ENCODE results near the gene ABHD2.

The ABHD2 gene

GRCh38 chr15:89175617-89176191 lies 87.4 kb downstream of the ABHD2 start:
- TF ChIP-seq REST (IDR thresholded peaks at IDR 0.05; ENCODE audit: insufficient read depth in 1 of 2, low read depth in 2 of 2, low read length in 2 of 2), result no peak
- TF ChIP-seq POLR2AphosphoS5 (IDR thresholded peaks at IDR 0.05; ENCODE audit: low read depth, low read length), result no peak
- TF ChIP-seq FOXP2 (optimal IDR thresholded peaks at IDR 0.05; ENCODE audit: borderline replicate concordance, extremely low read depth, extremely low read length, insufficient read depth), result no peak
- TF ChIP-seq SIN3A (IDR thresholded peaks at IDR 0.05; ENCODE audit: borderline replicate concordance, insufficient read depth, low read length), result no peak
- no peak for TF ChIP-seq TAF1 (IDR thresholded peaks at IDR 0.05; ENCODE audit: borderline replicate concordance, insufficient read depth, low read length)

GRCh38 chr15:89177116-89177515 lies 88.9 kb downstream of the ABHD2 start:
- TF ChIP-seq SIN3A (IDR thresholded peaks at IDR 0.05; ENCODE audit: borderline replicate concordance, insufficient read depth, low read length) (no peak), POLR2AphosphoS5 (IDR thresholded peaks at IDR 0.05; ENCODE audit: low read depth, low read length) (no peak), REST (IDR thresholded peaks at IDR 0.05; ENCODE audit: insufficient read depth in 1 of 2, low read depth in 2 of 2, low read length in 2 of 2) (no peak), TAF1 (IDR thresholded peaks at IDR 0.05; ENCODE audit: borderline replicate concordance, insufficient read depth, low read length) (no peak), FOXP2 (optimal IDR thresholded peaks at IDR 0.05; ENCODE audit: borderline replicate concordance, extremely low read depth, extremely low read length, insufficient read depth) (no peak)

DNA sequence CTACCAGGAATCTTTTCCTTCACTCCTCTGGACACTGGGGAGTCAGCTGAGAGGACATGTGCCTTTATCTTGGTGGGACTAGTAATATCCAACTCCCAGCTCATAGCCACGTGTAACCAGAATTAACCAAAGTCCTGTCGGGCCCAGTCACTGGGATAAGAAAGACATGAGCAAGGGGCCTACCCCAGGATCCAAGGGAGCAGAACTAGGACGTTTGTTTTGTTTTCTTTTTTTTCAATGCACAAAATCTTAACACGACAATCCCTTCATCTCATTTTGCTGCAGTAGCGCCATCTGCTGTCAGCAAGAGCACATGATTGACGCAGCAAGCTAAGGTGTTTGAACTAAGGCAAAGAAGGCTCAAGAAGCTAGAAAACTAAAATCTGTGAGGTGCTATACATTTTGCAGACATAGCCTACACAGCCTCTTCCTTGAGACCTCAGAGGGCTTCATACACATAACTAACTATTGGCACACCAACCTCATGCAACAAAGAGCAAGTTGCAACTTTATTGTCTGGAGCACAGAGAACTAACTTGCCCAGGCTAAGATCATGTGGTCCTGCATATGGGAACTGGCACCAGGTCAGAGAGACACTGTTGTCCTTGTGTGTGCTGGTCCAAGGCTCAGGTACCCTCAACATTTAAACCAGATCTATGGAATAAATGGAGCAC lies 89.5 kb downstream of the ABHD2 start:
- TF ChIP-seq TAF1 (IDR thresholded peaks at IDR 0.05; ENCODE audit: borderline replicate concordance, insufficient read depth, low read length) (no peak), FOXP2 (optimal IDR thresholded peaks at IDR 0.05; ENCODE audit: borderline replicate concordance, extremely low read depth, extremely low read length, insufficient read depth) (no peak), SIN3A (IDR thresholded peaks at IDR 0.05; ENCODE audit: borderline replicate concordance, insufficient read depth, low read length) (no peak), REST (IDR thresholded peaks at IDR 0.05; ENCODE audit: insufficient read depth in 1 of 2, low read depth in 2 of 2, low read length in 2 of 2) (no peak), POLR2AphosphoS5 (IDR thresholded peaks at IDR 0.05; ENCODE audit: low read depth, low read length) (no peak)

DNA sequence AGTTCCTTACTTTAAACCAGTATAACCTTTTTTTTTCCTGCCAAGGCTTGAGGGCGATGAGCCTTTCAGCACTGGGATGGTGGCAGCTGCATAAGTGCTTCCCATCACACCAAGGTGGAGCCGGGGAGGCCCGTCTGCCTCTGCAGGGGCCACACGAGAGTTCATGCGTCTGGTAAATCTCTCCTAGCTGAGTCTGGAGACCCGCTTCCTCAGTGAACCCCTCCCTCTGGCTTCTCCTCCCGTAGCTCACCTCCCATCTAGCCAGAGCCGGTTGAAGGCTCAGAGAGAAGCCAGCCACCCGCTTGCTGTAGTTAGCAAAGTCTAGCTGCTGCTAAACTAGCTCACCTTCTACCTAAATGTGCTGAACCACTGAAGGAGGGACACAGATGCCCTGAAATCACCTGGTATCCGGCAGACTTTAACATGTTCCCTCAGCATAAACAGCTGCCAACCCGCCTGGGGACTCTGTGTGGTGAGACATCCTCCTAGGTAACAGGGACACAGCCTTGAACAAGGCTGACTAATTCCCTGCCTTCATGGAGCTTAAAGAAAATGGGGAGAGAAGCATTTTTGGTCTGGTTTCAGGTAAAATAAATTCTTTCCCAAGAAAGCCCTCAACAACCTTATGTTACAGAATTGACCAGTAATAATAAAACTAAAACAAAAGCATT lies 90.2 kb downstream of the ABHD2 start:
- TF ChIP-seq FOXP2 (optimal IDR thresholded peaks at IDR 0.05; ENCODE audit: borderline replicate concordance, extremely low read depth, extremely low read length, insufficient read depth) (no peak), POLR2AphosphoS5 (IDR thresholded peaks at IDR 0.05; ENCODE audit: low read depth, low read length) (no peak), SIN3A (IDR thresholded peaks at IDR 0.05; ENCODE audit: borderline replicate concordance, insufficient read depth, low read length) (no peak), TAF1 (IDR thresholded peaks at IDR 0.05; ENCODE audit: borderline replicate concordance, insufficient read depth, low read length) (no peak), REST (IDR thresholded peaks at IDR 0.05; ENCODE audit: insufficient read depth in 1 of 2, low read depth in 2 of 2, low read length in 2 of 2) (no peak)
